Motor neuron (in vitro differentiated cells): ENCODE measurements around the gene ATOH7. TPM values are rescaled to one million over a fixed set of nuclear protein-coding genes. Genes with fewer than 3 reads are reported as not detected.
"Not testable (repeated sequence)": the region's sequence is repeated elsewhere in the genome, so short reads cannot be mapped to it uniquely, and the experiment has no call there.

ENCODE experiments used
- ATAC-seq, 8 experiments: fragments of 200-7000 bp; cut with Tn5 transposase; replicated peaks in 6 of 8; 2 replicates each; pipeline ENCODE4 v1.8.0; 2021; ENCODE audit warnings: mild to moderate bottlenecking in 8 of 8, moderate library complexity in 8 of 8
- H3K27ac ChIP-seq, 2 donors: fragments of 250-450 bp; sonication (Bioruptor Pico); 2 replicates each; pipeline ENCODE4 v1.9.0; 2021; ENCODE audit warnings: antibody characterized with exemption in 2 of 2, mild to moderate bottlenecking in 2 of 2, moderate library complexity in 1 of 2
- H3K4me1 ChIP-seq, 2 donors: fragments of 250-450 bp; sonication (Bioruptor Pico); replicated peaks in 1 of 2; 2 replicates each; pipeline ENCODE4 v1.6.1; 2021; ENCODE audit warnings: antibody characterized with exemption in 2 of 2, mild to moderate bottlenecking in 2 of 2, moderate library complexity in 1 of 2
- H3K4me3 ChIP-seq, 5 donors: fragments of 250-450 bp; sonication (Bioruptor Pico); 2 replicates each; pipeline ENCODE4 v1.9.0; 2021; ENCODE audit warnings: antibody characterized with exemption in 5 of 5, mild to moderate bottlenecking in 5 of 5, moderate library complexity in 4 of 5
- WGBS, 10 experiments: fragments of 450-650 bp; shearing (Covaris generic); methylation state at CpG; one replicate each; pipeline ENCODE4 v1.0.0; 2022; 5-methylcytosine and 5-hydroxymethylcytosine counted together
- in situ Hi-C, 9 experiments: fragments of 400-800 bp; cut with MboI; loops; one replicate each; pipeline ENCODE4 v1.15.0; 2021; ENCODE audit warnings: low sequenced_read_pairs in 9 of 9, low pct_unique_long_range_greater_than_20kb in 2 of 9; ENCODE audit not compliant: unreplicated experiment in 9 of 9
- total RNA-seq, 8 experiments: library from RNA; unstranded; fragments of 300-600 nt; gene quantifications; 2 replicates each; pipeline versions ENCODE4 v1.2.3 to v1.2.4, GENCODE V29; 2022

Gene ATOH7
- total RNA-seq, result 1 to 10 TPM in 2 of 8 experiments, under 1 TPM in 3, not detected in 3; 0.14 to 2.2 (median 0.78) TPM

DNA sequence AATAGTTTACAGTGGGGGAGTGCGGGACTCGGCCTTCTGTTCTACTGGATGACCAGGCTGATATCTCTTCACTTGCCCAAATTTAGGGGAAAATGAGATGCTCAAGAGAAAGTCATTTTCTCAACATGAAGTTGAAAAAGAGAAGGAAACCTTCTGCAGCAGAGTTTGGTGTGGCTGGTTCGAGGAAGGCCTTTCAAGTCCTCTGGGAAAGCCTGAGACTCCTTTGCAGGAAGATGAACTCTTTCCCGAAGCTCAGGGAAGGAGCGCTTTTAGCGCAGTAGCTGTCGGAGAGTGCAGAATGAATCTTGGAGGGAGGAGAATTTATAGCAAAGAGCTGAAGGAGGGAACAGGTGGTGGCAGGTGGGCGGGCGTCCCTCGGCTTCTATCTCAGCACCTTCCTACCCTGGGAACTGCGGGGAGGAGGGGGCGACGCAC, at the start of gene ATOH7:
ATOH7 (minus strand) TSS at position 297 of the 435 bp plus-strand sequence. CDS start 436 bp downstream, outside the sequence.
- no peak for ATAC-seq
- Histone ChIP-seq H3K4me3 (peak within 1 kb of the TSS; percentile 54 to 77 (median 64)), H3K4me1 (peaks cover 6% of the 10 kb centered on the region in 2 donors), H3K27ac (peak within 1 kb of the TSS; percentile 82 to 83)
- in situ Hi-C loops, result no loop called here
- 0 to 63% (median 42%) methylated on average over 1 to 9 of the region's 13 CpGs; no CpG with 5 or more reads in 4 of the 10 experiments for WGBS, 10 experiments

DNA sequence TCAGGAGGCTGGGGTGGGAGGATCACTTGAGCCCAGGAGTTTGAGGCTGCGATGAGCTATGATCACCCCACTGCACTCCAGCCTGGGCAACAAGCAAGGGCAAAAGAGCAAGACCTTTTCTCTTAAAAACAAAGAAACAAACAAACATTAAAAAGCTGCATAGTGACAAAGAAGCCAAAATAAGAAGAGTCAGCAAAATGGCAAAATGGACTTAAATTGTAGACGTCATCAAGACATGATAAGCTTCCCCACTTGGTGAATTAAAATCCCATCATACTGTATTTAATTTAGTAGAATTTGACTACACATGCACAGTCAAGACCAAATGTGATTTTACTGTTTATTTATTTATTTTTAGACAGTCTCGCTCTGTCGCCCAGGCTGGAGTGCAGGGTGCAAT, 48.8 kb upstream of the ATOH7 start:
- ATAC-seq, result no peak
- Histone ChIP-seq H3K27ac (no peak overlapping the region), H3K4me3 (no peak overlapping the region), H3K4me1 (peaks cover 5 to 11% of the 10 kb centered on the region in 2 donors)
- 88 to 100% (median 96%) methylated on average over 1 to 4 of the region's 4 CpGs; no CpG with 5 or more reads in 3 of the 10 experiments for WGBS, 10 experiments
- in situ Hi-C loops, result loop anchor here in 1 of 9 experiments (25.0 kb wide), 1 partner anchor 193 kb away; the partner anchor contains the start of gene HERC4

GRCh38 chr10:68278906-68279753, 47.2 kb upstream of the ATOH7 start:
- not testable (repeated sequence) for ATAC-seq, H3K4me3 ChIP-seq, H3K4me1 ChIP-seq, H3K27ac ChIP-seq
- 83 to 100% methylated on average over 1 of the region's 70 CpGs; no CpG with 5 or more reads in 8 of the 10 experiments for WGBS, 10 experiments
- in situ Hi-C loops, result loop anchor here in 1 of 9 experiments (25.0 kb wide), 1 partner anchor 192 kb away; the partner anchor contains the start of gene HERC4

GRCh38 chr10:68277814-68278213, 45.9 kb upstream of the ATOH7 start:
- H3K4me3 ChIP-seq, ATAC-seq, H3K27ac ChIP-seq, H3K4me1 ChIP-seq: not testable (repeated sequence)
- in situ Hi-C loops, result loop anchor here in 1 of 9 experiments (25.0 kb wide), 1 partner anchor 191 kb away; the partner anchor contains the start of gene HERC4
- WGBS, 10 experiments, result 80 to 100% methylated on average over 1 of the region's 2 CpGs; no CpG with 5 or more reads in 8 of the 10 experiments

- Histone ChIP-seq H3K27ac (no peak overlapping the region), H3K4me1 (peaks cover 0 to 2% of the 10 kb centered on the region in 2 donors), H3K4me3 (no peak overlapping the region)
- in situ Hi-C loops, result loop anchor here in 1 of 9 experiments (25.0 kb wide), 1 partner anchor 189 kb away; the partner anchor contains the start of gene HERC4
- ATAC-seq, result no peak
Observed at GRCh38 chr10:68276224-68276623, 44.3 kb upstream of the ATOH7 start.

- no peak overlapping the region for H3K27ac ChIP-seq
- peaks cover 0 to 3% of the 10 kb centered on the region in 2 donors for H3K4me1 ChIP-seq
- ATAC-seq, result no peak
- no peak overlapping the region for H3K4me3 ChIP-seq
- in situ Hi-C loops, result loop anchor here in 1 of 9 experiments (25.0 kb wide), 1 partner anchor 188 kb away; the partner anchor contains the start of gene HERC4
- WGBS, 10 experiments, result 86 to 100% (median 100%) methylated on average over 1 of the region's 2 CpGs
Observed at GRCh38 chr10:68275600-68276126, 43.8 kb upstream of the ATOH7 start.

GRCh38 chr10:68272833-68273232, 40.9 kb upstream of the ATOH7 start:
- Histone ChIP-seq H3K27ac (no peak overlapping the region), H3K4me1 (peaks cover 0 to 3% of the 10 kb centered on the region in 2 donors), H3K4me3 (no peak overlapping the region)
- in situ Hi-C loops, result no loop called here
- no peak for ATAC-seq

DNA sequence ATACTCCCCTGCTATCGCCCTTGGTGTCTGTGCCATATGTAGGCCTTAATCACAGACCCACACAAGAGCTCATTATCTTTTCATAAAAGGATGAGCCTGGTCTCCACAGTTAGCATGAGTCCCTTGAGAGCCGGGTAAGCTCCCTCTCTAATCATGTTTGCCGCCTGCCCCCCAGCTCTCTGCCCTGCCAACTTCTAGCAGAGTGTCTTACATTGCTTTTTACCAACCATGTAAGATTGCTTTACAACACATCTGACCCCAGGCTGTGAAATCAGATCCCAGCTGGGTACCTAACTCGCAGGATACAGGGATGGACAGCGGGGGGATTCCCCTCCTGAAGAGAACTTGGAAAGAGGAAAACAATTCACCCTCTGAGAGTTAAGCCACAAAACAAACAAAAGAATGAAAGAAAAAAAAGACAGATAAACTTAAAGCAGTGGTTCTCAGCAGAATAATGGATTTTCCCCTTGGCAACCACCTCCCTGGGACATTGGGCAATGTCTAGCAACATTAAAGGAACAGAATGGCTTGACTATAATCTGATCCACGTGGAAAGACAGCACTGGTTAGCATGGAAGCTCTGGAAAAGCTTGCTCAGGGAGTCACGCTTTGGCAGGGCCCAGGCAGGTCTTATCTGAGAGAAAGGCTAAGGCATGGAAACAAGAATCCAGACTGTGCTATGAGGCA, 39.4 kb upstream of the ATOH7 start:
- peak in 4 of 8 experiments; percentile 14 to 88 (median 32) for ATAC-seq

GRCh38 chr10:68269562-68270290, 37.8 kb upstream of the ATOH7 start:
- in situ Hi-C loops, result no loop called here
- no peak for ATAC-seq
- Histone ChIP-seq H3K4me3 (no peak overlapping the region), H3K4me1 (peaks cover 0 to 3% of the 10 kb centered on the region in 2 donors), H3K27ac (no peak overlapping the region)
- 8 to 89% (median 75%) methylated on average over 1 to 2 of the region's 2 CpGs for WGBS, 10 experiments

More for the DNA sequence above, 39.4 kb upstream of the ATOH7 start:
- Histone ChIP-seq H3K27ac (no peak overlapping the region), H3K4me3 (no peak overlapping the region), H3K4me1 (peaks cover 0 to 3% of the 10 kb centered on the region in 2 donors)
- in situ Hi-C loops, result no loop called here
- WGBS, 10 experiments, result 40 to 82% (median 58%) methylated on average over 1 to 6 of the region's 7 CpGs; no CpG with 5 or more reads in 2 of the 10 experiments

- WGBS, 10 experiments, result 72 to 100% (median 100%) methylated on average over 1 to 5 of the region's 8 CpGs; no CpG with 5 or more reads in 3 of the 10 experiments
- H3K4me3 ChIP-seq, result no peak overlapping the region
- H3K27ac ChIP-seq, result no peak overlapping the region
- H3K4me1 ChIP-seq, result no peaks in the 10 kb centered on the region
- in situ Hi-C loops, result no loop called here
- ATAC-seq, result no peak
Observed at GRCh38 chr10:68261132-68261856, 29.4 kb upstream of the ATOH7 start.

GRCh38 chr10:68253346-68253745, 21.4 kb upstream of the ATOH7 start:
- ATAC-seq, result no peak
- in situ Hi-C loops, result no loop called here

More at GRCh38 chr10:68253346-68253745, 21.4 kb upstream of the ATOH7 start:
- Histone ChIP-seq H3K4me3 (no peak overlapping the region), H3K27ac (no peak overlapping the region), H3K4me1 (no peaks in the 10 kb centered on the region)
- WGBS, 10 experiments, result 0 to 50% (median 29%) methylated on average over 1 of the region's 1 CpG; no CpG with 5 or more reads in 1 of the 10 experiments
